GM21717 (cell line): ENCODE measurements around the gene LAMB2.

Experiments
- ATAC-seq: cut with Tn5 transposase; IDR thresholded peaks from one replicate; pipeline ENCODE4 v1.9.1; 2021; ENCODE audit warnings: mild to moderate bottlenecking, moderate library complexity; ENCODE audit not compliant: unreplicated experiment

LAMB2 gene

GRCh38 chr3:49161808-49162530, 29.1 kb upstream of the LAMB2 start:
- no peak for ATAC-seq

GRCh38 chr3:49161197-49161596, 28.3 kb upstream of the LAMB2 start:
- no peak for ATAC-seq

- ATAC-seq = no peak
Observed at GRCh38 chr3:49158792-49159191, 25.9 kb upstream of the LAMB2 start.

GRCh38 chr3:49158103-49158709, 25.4 kb upstream of the LAMB2 start:
- ATAC-seq = no peak

- no peak for ATAC-seq
Observed at GRCh38 chr3:49157289-49157688, 24.4 kb upstream of the LAMB2 start.

- no peak for ATAC-seq
Observed at GRCh38 chr3:49153349-49153912, 20.6 kb upstream of the LAMB2 start.

- no peak for ATAC-seq
Observed at GRCh38 chr3:49151610-49152009, 18.8 kb upstream of the LAMB2 start.

- no peak for ATAC-seq
Observed at GRCh38 chr3:49148159-49148558, 15.3 kb upstream of the LAMB2 start.

GRCh38 chr3:49140080-49140479, 7.2 kb upstream of the LAMB2 start:
- no peak for ATAC-seq

GRCh38 chr3:49135499-49135898, 2.6 kb upstream of the LAMB2 start:
- no peak for ATAC-seq

GRCh38 chr3:49134471-49135265, 1.8 kb upstream of the LAMB2 start:
- ATAC-seq = no peak

- no peak for ATAC-seq
Observed at GRCh38 chr3:49133226-49133951, 539 bp upstream of the LAMB2 start.

- no peak for ATAC-seq
Observed at GRCh38 chr3:49132073-49132436, 795 bp downstream of the LAMB2 start.

- no peak for ATAC-seq
Observed at GRCh38 chr3:49131576-49131975, 1.3 kb downstream of the LAMB2 start.

GRCh38 chr3:49131040-49131439, 1.8 kb downstream of the LAMB2 start:
- ATAC-seq = no peak

GRCh38 chr3:49124991-49125670, 7.7 kb downstream of the LAMB2 start:
- ATAC-seq = no peak

GRCh38 chr3:49124203-49124602, 8.6 kb downstream of the LAMB2 start:
- no peak for ATAC-seq

- ATAC-seq = no peak
Observed at GRCh38 chr3:49123687-49124086, 9.2 kb downstream of the LAMB2 start.

- no peak for ATAC-seq
Observed at GRCh38 chr3:49122886-49123545, 9.8 kb downstream of the LAMB2 start.

- ATAC-seq = no peak
Observed at GRCh38 chr3:49122451-49122850, 10.4 kb downstream of the LAMB2 start.
